Endothelial cell of umbilical vein (primary cell): ENCODE measurements around the gene ROBO2. TPM values are rescaled to one million over a fixed set of nuclear protein-coding genes. Genes with fewer than 3 reads are reported as not detected.

ENCODE experiments used
- BruUV-seq: library from RNA; stranded (reverse); fragments of 400-500 nt; replicated peaks from 2 replicates; lab custom pipeline; 2021; lab: Mats Ljungman, UMichigan
- CTCF ChIA-PET: fragments of 300-600, 350-600 bp; sonication (Branson Sonifier 250); formaldehyde crosslinking; loops from one replicate; lab custom pipeline; 2021; ENCODE audit warnings: antibody characterized with exemption, inconsistent platforms; lab: Charles Lee
- POLR2A ChIA-PET: fragments of 300-600, 350-600 bp; sonication (Branson Sonifier 250); formaldehyde crosslinking; loops from one replicate; lab custom pipeline; 2021; ENCODE audit warnings: antibody characterized with exemption, inconsistent platforms; lab: Charles Lee
- DNase-seq: peaks from one replicate; pipeline ENCODE4 v3.0.0-alpha.2; 2011; ENCODE audit warnings: low read depth, low spot score
- FAIRE-seq: peaks from 2 replicates; lab custom pipeline; 2011; peaks lifted over from hg19 to GRCh38; lab: Jason Lieb, UNC
- H2AFZ ChIP-seq: 2 replicates; pipeline ENCODE4 v1.6.0; 2012; ENCODE audit warnings: low read depth, low read length, control low read depth, inconsistent platforms
- H3K27ac ChIP-seq: 2 replicates; pipeline ENCODE4 v1.5.1; 2011; ENCODE audit warnings: low read depth, mild to moderate bottlenecking, control low read depth, low read length, moderate library complexity; ENCODE audit not compliant: insufficient read depth
- H3K27me3 ChIP-seq, 2 experiments: 2 replicates each; pipeline versions ENCODE4 v1.6.0 to v1.6.1; 2011; ENCODE audit warnings: low read length in 2 of 2, mixed read lengths in 1 of 2; ENCODE audit not compliant: control insufficient read depth in 2 of 2, insufficient read depth in 2 of 2
- H3K36me3 ChIP-seq, 2 experiments: 2 replicates in 1 of 2; 3 replicates in 1 of 2; pipeline ENCODE4 v1.5.1; 2011; ENCODE audit warnings: low read length in 2 of 2, mild to moderate bottlenecking in 1 of 2, moderate library complexity in 1 of 2; ENCODE audit not compliant: control insufficient read depth in 2 of 2, insufficient read depth in 2 of 2; ENCODE audit errors: extremely low read depth in 1 of 2
- H3K4me1 ChIP-seq: 3 replicates; pipeline ENCODE4 v1.5.1; 2011; ENCODE audit warnings: mild to moderate bottlenecking, low read length; ENCODE audit not compliant: control insufficient read depth, insufficient read depth; ENCODE audit errors: extremely low read depth
- H3K4me2 ChIP-seq: 2 replicates; pipeline ENCODE4 v1.6.1; 2011; ENCODE audit warnings: low read length, control low read depth, mixed read lengths; ENCODE audit not compliant: insufficient read depth
- H3K4me3 ChIP-seq, 3 experiments: fragments of 200-600 bp in 1 of 3; sonication (generic), shearing (Covaris generic) in 1 of 3; replicated peaks in 1 of 3; 2 replicates each; pipeline ENCODE4 v1.5.1; 2011 to 2016; ENCODE audit warnings: control low read depth in 3 of 3, low read length in 3 of 3, mild to moderate bottlenecking in 2 of 3, inconsistent platforms in 1 of 3, low read depth in 1 of 3, moderate library complexity in 1 of 3; ENCODE audit not compliant: insufficient read depth in 1 of 3
- H3K79me2 ChIP-seq: 2 replicates; pipeline ENCODE4 v1.6.0; 2012; ENCODE audit warnings: low read length, inconsistent platforms; ENCODE audit not compliant: control insufficient read depth, insufficient read depth
- H3K9ac ChIP-seq: replicated peaks from 2 replicates; pipeline ENCODE3; 2011; ENCODE audit warnings: low read length, control low read depth; ENCODE audit not compliant: insufficient read depth; ENCODE audit errors: extremely low read depth
- H3K9me1 ChIP-seq: replicated peaks from 3 replicates; pipeline ENCODE4 v1.6.0; 2011; ENCODE audit warnings: mild to moderate bottlenecking, low read length; ENCODE audit not compliant: control insufficient read depth, insufficient read depth; ENCODE audit errors: extremely low read depth
- H3K9me3 ChIP-seq: replicated peaks from 2 replicates; pipeline ENCODE4 v1.5.1; 2012; ENCODE audit warnings: low read length, inconsistent platforms; ENCODE audit not compliant: control insufficient read depth, insufficient read depth
- H4K20me1 ChIP-seq: replicated peaks from 2 replicates; pipeline ENCODE3; 2011; ENCODE audit warnings: mild to moderate bottlenecking, low read length; ENCODE audit not compliant: control insufficient read depth, insufficient read depth; ENCODE audit errors: extremely low read depth
- CTCF ChIP-seq, 2 donors: IDR thresholded peaks; 1 replicate in 1 of 2; 2 replicates in 1 of 2; pipeline ENCODE4 v1.5.1; 2011; ENCODE audit warnings: low read length in 2 of 2, mild to moderate bottlenecking in 2 of 2, moderate library complexity in 2 of 2, control low read depth in 1 of 2, inconsistent platforms in 1 of 2, low read depth in 1 of 2; ENCODE audit not compliant: insufficient read depth in 1 of 2; ENCODE audit errors: extremely low read depth in 1 of 2
- EZH2 ChIP-seq: IDR thresholded peaks from 2 replicates; pipeline ENCODE4 v1.6.1; 2012; ENCODE audit warnings: borderline replicate concordance, low read depth, mild to moderate bottlenecking, moderate library complexity, low read length, inconsistent platforms; ENCODE audit not compliant: severe bottlenecking
- FOS ChIP-seq: IDR thresholded peaks from 2 replicates; pipeline ENCODE4 v1.6.1; 2011; ENCODE audit warnings: mild to moderate bottlenecking, low read length, moderate library complexity, borderline replicate concordance; ENCODE audit not compliant: insufficient read depth
- GATA2 ChIP-seq: IDR thresholded peaks from 2 replicates; pipeline ENCODE4 v1.7.0; 2011; ENCODE audit warnings: low read depth, mild to moderate bottlenecking, moderate library complexity, mixed read lengths, low read length; ENCODE audit not compliant: insufficient read length, insufficient read depth
- JUN ChIP-seq: IDR thresholded peaks from 2 replicates; pipeline ENCODE4 v1.6.1; 2011; ENCODE audit warnings: borderline replicate concordance, low read depth; ENCODE audit not compliant: insufficient read length, insufficient read depth
- MAX ChIP-seq: IDR thresholded peaks from 2 replicates; pipeline ENCODE4 v1.6.1; 2011; ENCODE audit not compliant: insufficient read depth, insufficient read length
- MYC ChIP-seq: IDR thresholded peaks from one replicate; pipeline ENCODE4 v1.6.1; 2011; ENCODE audit warnings: mild to moderate bottlenecking, low read depth, low read length
- POLR2A ChIP-seq: IDR thresholded peaks from 2 replicates; pipeline ENCODE4 v1.6.1; 2012; ENCODE audit warnings: low read depth, mild to moderate bottlenecking, control low read depth, low read length
- POLR2AphosphoS5 ChIP-seq: IDR thresholded peaks from 2 replicates; pipeline ENCODE4 v1.6.1; 2012; ENCODE audit warnings: low read depth, mild to moderate bottlenecking, control low read depth, low read length, moderate library complexity; ENCODE audit not compliant: insufficient read depth
- dilution Hi-C: fragments of 300-500 bp; cut with MboI; formaldehyde crosslinking; loops from one replicate; pipeline ENCODE4 v1.15.0; 2019; ENCODE audit warnings: low sequenced_read_pairs; ENCODE audit not compliant: extremely low pct_ligation_motif_present
- intact Hi-C: fragments of 100-400 bp; cut with micrococcal nuclease; formaldehyde crosslinking; loops from one replicate; pipeline ENCODE4 v1.10.0; 2022
- polyA plus RNA-seq, 4 experiments: library from polyadenylated mRNA; depleted of rRNA in 3 of 4; stranded (reverse) in 3 of 4; unstranded in 1 of 4; fragments of >200 nt; gene quantifications; 2 replicates each; pipeline versions ENCODE4 v1.2.1 to v1.2.3, GENCODE V29; 2011 to 2012; ENCODE audit warnings: missing spikeins in 1 of 4
- total RNA-seq: library from RNA; stranded (reverse); gene quantifications from 2 replicates; pipeline ENCODE4 v1.2.3, GENCODE V29; 2021

ROBO2 gene
- total and polyA plus RNA-seq, 2 donors (not counting 3 experiments of a cell fraction or from before 2014, with no cell fraction given), result not detected

- Histone ChIP-seq H3K36me3 (no peaks in the 10 kb centered on the region), H3K79me2 (no peaks in the 10 kb centered on the region), H3K4me3 (no peak overlapping the region), H3K9ac (no peak overlapping the region), H3K9me3 (no peaks in the 10 kb centered on the region), H4K20me1 (no peaks in the 10 kb centered on the region), H3K9me1 (no peaks in the 10 kb centered on the region), H3K4me1 (no peaks in the 10 kb centered on the region), H3K27ac (no peak overlapping the region), H3K27me3 (no peaks in the 10 kb centered on the region), H2AFZ (no peak overlapping the region), H3K4me2 (no peak overlapping the region)
- TF ChIP-seq JUN (no peak), GATA2 (no peak), POLR2A (no peak), MAX (no peak), FOS (no peak), CTCF (IDR thresholded peaks at IDR 0.05; ENCODE audit: extremely low read depth in 1 of 2, insufficient read depth in 1 of 2, low read depth in 1 of 2, low read length in 2 of 2) (no peak), EZH2 (no peak), MYC (no peak), POLR2AphosphoS5 (no peak)
- POLR2A ChIA-PET, result no interaction called here
- CTCF ChIA-PET, result no interaction called here
- DNase-seq (no peak), FAIRE-seq (no peak)
- intact Hi-C loops, result no loop called here
- dilution Hi-C loops, result no loop called here
- no TSS peak for BruUV-seq
Measured at GRCh38 chr3:77464111-77464688, 424.3 kb downstream of the ROBO2 start.
